ENCODE measurements around the gene SOCS2. TPM values are rescaled to one million over a fixed set of nuclear protein-coding genes. Genes with fewer than 3 reads are reported as not detected.

The SOCS2 gene
- total and polyA plus RNA-seq, 2 of the 13 experiments (the other 11 are each of a cell fraction or from before 2014, with no cell fraction given), result 0.62 to 1.5 TPM

DNA sequence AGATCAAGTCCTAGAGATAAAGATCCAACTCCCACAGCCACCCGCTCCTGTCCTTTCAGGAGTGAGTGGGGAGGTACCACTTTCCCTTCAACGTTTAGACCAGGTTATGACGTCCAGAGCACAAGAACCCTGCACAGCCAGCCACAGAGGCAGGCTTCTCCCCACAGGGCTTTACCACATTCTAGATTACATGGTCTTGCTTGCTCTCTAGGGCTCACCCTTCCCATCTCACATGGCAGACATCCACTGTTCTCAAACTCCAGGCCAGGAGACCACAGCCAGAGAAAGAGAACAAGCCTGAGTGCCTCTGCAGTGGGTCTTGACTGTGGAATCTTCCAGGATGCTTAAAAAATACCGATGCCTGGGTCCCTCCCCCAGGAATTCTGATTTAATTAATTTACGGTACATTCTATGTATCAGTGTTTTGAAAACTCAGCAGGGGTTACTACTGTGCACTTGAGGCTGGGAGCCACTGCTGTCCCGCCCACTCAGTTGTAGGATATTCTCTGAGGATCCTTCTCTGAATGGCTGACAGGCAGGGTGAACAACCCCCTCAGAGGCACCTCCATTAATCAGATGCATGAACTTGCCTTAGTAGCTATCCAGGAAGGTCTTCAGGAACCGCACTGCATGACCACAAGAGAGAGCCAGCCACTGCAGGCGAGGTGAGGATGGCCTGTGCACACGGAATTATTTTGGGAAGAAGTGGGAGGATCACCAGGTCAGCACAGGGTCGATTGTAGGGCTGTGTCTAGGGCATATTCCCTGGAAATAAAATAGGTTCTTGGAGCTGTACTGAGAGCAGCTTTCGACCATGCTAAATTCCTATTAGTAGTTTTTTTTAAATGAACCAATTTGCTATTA, 21.5 kb upstream of the SOCS2 start:
- Histone ChIP-seq H4K20me1 (ENCODE audit: insufficient read depth, low read length) (no peaks in the 10 kb centered on the region), H3K79me2 (ENCODE audit: insufficient read depth, low read length) (no peaks in the 10 kb centered on the region), H3K27me3 (ENCODE audit: control insufficient read depth in 1 of 2, insufficient read depth in 2 of 2, low read length in 2 of 2) (no peaks in the 10 kb centered on the region), H3K9me3 (ENCODE audit: low read length) (no peaks in the 10 kb centered on the region), H2AFZ (ENCODE audit: low read length) (no peak overlapping the region), H3K9ac (ENCODE audit: insufficient read depth, low read depth, low read length) (no peak overlapping the region), H3K4me2 (ENCODE audit: low read depth, low read length) (no peak overlapping the region), H3K36me3 (replicated peaks in 1 of 2; ENCODE audit: control insufficient read depth in 1 of 2, insufficient read depth in 2 of 2, low read length in 2 of 2) (no peaks in the 10 kb centered on the region), H3K4me1 (ENCODE audit: insufficient read depth, low read length) (no peaks in the 10 kb centered on the region), H3K4me3 (replicated peaks in 1 of 3; ENCODE audit: insufficient read depth in 1 of 3, low read depth in 2 of 3, low read length in 3 of 3) (no peak overlapping the region), H3K27ac (ENCODE audit: extremely low read length, insufficient read depth, low read length) (no peak overlapping the region)
- intact Hi-C loops (cut with micrococcal nuclease; ENCODE audit: unreplicated experiment) (no loop called here), in situ Hi-C loops (cut with HindIII; ENCODE audit: extremely low pct_ligation_motif_present, low pct_unique_long_range_greater_than_20kb) (no loop called here)
- TF ChIP-seq STAG1 (CRISPR knock-in tag; IDR thresholded peaks at IDR 0.05) (peak; percentile 35), TGIF2 (CRISPR knock-in tag; IDR thresholded peaks at IDR 0.05) (no peak)
- DNase-seq (ENCODE audit: low spot score), result no peak
- no TSS peak for BruUV-seq (replicated peaks)
- ATAC-seq, result no peak; the same call in 2 of the 3 replicates
- CTCF ChIA-PET (ENCODE audit: low intra/inter-chr PET ratio, low total read pairs), result no interaction called here
- POLR2A ChIA-PET, result no interaction called here
- no peak for FAIRE-seq
- 57% methylated on average over 11 of the region's 11 CpGs for WGBS (ENCODE audit: low lambda C conversion rate)

GRCh38 chr12:93552427-93552826, 20.0 kb upstream of the SOCS2 start:
- H3K27me3 ChIP-seq (ENCODE audit: control insufficient read depth in 1 of 2, insufficient read depth in 2 of 2, low read length in 2 of 2), result no peaks in the 10 kb centered on the region
- H3K4me1 ChIP-seq (ENCODE audit: insufficient read depth, low read length), result no peaks in the 10 kb centered on the region
- H3K79me2 ChIP-seq (ENCODE audit: insufficient read depth, low read length), result no peaks in the 10 kb centered on the region
- intact Hi-C loops (cut with micrococcal nuclease; ENCODE audit: unreplicated experiment), result no loop called here
- no peak for DNase-seq (ENCODE audit: low spot score)
- no peak overlapping the region for H3K4me2 ChIP-seq (ENCODE audit: low read depth, low read length)
- no peak overlapping the region for H3K9ac ChIP-seq (ENCODE audit: insufficient read depth, low read depth, low read length)
- ChIA-PET POLR2A (no interaction called here), CTCF (ENCODE audit: low intra/inter-chr PET ratio, low total read pairs) (no interaction called here)
- no peaks in the 10 kb centered on the region for H4K20me1 ChIP-seq (ENCODE audit: insufficient read depth, low read length)
- no peak overlapping the region for H2AFZ ChIP-seq (ENCODE audit: low read length)
- no peak overlapping the region for H3K4me3 ChIP-seq (replicated peaks in 1 of 3; ENCODE audit: insufficient read depth in 1 of 3, low read depth in 2 of 3, low read length in 3 of 3)
- in situ Hi-C loops (cut with HindIII; ENCODE audit: extremely low pct_ligation_motif_present, low pct_unique_long_range_greater_than_20kb), result no loop called here
- no TSS peak for BruUV-seq (replicated peaks)
- H3K9me3 ChIP-seq (ENCODE audit: low read length), result no peaks in the 10 kb centered on the region
- ATAC-seq, result no peak
- H3K36me3 ChIP-seq (replicated peaks in 1 of 2; ENCODE audit: control insufficient read depth in 1 of 2, insufficient read depth in 2 of 2, low read length in 2 of 2), result no peaks in the 10 kb centered on the region
- no peak for FAIRE-seq
- WGBS (ENCODE audit: low lambda C conversion rate), result 59% methylated on average over 4 of the region's 4 CpGs
- no peak overlapping the region for H3K27ac ChIP-seq (ENCODE audit: extremely low read length, insufficient read depth, low read length)
- no peak for TF ChIP-seq KDM2A (CRISPR knock-in tag; IDR thresholded peaks at IDR 0.05; ENCODE audit: borderline replicate concordance, low read depth)
- TF ChIP-seq ATF5 (CRISPR knock-in tag; IDR thresholded peaks at IDR 0.05; ENCODE audit: low read depth), result no peak
- no peak for TF ChIP-seq WIZ (CRISPR knock-in tag; IDR thresholded peaks at IDR 0.05)
- no peak for TF ChIP-seq HMG20A (CRISPR knock-in tag; IDR thresholded peaks at IDR 0.05; ENCODE audit: borderline replicate concordance)
- TF ChIP-seq, protein P1, sequence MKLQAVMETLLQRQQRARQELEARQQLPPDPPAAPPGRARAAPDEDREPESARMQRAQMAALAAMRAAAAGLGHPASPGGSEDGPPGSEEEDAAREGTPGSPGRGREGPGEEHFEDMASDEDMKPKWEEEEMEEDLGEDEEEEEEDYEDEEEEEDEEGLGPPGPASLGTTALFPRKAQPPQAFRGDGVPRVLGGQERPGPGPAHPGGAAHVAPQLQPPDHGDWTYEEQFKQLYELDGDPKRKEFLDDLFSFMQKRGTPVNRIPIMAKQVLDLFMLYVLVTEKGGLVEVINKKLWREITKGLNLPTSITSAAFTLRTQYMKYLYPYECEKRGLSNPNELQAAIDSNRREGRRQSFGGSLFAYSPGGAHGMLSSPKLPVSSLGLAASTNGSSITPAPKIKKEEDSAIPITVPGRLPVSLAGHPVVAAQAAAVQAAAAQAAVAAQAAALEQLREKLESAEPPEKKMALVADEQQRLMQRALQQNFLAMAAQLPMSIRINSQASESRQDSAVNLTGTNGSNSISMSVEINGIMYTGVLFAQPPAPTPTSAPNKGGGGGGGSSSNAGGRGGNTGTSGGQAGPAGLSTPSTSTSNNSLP (IDR thresholded peaks at IDR 0.05; ENCODE audit: low read depth, low read length), result no peak
- TF ChIP-seq TSC22D2 (CRISPR knock-in tag; IDR thresholded peaks at IDR 0.05; ENCODE audit: borderline replicate concordance), result no peak
- no peak for TF ChIP-seq ZNF20 (CRISPR knock-in tag; IDR thresholded peaks at IDR 0.05)
- no peak for TF ChIP-seq ZNF3 (CRISPR knock-in tag; IDR thresholded peaks at IDR 0.05)
- no peak for TF ChIP-seq EP300 (IDR thresholded peaks at IDR 0.05; ENCODE audit: low read depth in 2 of 2, low read length in 2 of 2)
- no peak for TF ChIP-seq EP300 (CRISPR knock-in tag; IDR thresholded peaks at IDR 0.05; ENCODE audit: borderline replicate concordance)
- no peak for TF ChIP-seq ZFP37 (CRISPR knock-in tag; IDR thresholded peaks at IDR 0.05; ENCODE audit: borderline replicate concordance)
- TF ChIP-seq ZNF282 (IDR thresholded peaks at IDR 0.05; ENCODE audit: partially characterized antibody), result no peak
- TF ChIP-seq ZNF629 (CRISPR knock-in tag; conservative IDR thresholded peaks at IDR 0.05), result no peak
- no peak for TF ChIP-seq ZNF720 (CRISPR knock-in tag; IDR thresholded peaks at IDR 0.05)
- no peak for TF ChIP-seq ATM (IDR thresholded peaks at IDR 0.05; ENCODE audit: borderline replicate concordance)
- no peak for TF ChIP-seq NBN (conservative IDR thresholded peaks at IDR 0.05)
- no peak for TF ChIP-seq HOXA3 (CRISPR knock-in tag; IDR thresholded peaks at IDR 0.05)
